HG03175 (cell line): ENCODE data around the gene ADGRL1.
"Not testable (repeated sequence)": the region's sequence is repeated elsewhere in the genome, so short reads cannot be mapped to it uniquely, and the experiment has no call there.

Experiments used
- ATAC-seq: cut with Tn5 transposase; IDR thresholded peaks from one replicate; pipeline ENCODE4 v1.9.1; 2021; ENCODE audit warnings: mild to moderate bottlenecking, moderate library complexity; ENCODE audit not compliant: unreplicated experiment

The ADGRL1 gene

DNA sequence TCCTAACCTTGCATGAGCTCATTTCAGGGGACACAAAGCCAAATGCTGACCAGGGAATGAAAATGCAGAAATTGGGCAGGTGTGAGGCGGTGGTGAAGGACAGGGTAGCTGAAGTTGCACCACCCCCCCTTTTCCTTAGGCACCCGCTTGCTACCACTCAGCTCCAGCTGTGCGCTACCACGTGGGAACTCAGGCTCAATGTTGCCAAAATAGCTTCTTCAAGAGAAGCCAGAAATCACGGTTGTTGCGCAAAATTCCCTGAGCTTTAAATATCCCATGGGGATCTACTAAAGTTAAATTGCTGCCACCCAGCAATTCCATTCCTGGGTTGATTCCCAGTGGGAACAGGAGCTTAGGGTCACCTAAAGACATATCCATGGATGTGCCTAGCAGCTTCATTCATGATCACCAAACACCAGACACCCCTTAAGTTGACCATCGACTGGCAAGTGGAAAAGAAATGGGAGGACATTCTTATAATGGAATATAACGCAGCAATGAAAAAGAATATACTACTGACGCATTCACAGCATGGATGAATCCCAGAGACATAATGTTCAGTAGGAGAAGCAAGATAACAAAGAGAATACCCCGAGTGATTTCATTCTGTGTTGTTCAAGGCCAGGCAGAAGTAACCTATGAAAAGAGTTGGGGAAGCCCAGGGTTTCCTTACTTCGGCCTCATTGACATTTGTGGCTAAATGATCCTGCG lies 12.8 kb upstream of the ADGRL1 start:
- no peak for ATAC-seq

DNA sequence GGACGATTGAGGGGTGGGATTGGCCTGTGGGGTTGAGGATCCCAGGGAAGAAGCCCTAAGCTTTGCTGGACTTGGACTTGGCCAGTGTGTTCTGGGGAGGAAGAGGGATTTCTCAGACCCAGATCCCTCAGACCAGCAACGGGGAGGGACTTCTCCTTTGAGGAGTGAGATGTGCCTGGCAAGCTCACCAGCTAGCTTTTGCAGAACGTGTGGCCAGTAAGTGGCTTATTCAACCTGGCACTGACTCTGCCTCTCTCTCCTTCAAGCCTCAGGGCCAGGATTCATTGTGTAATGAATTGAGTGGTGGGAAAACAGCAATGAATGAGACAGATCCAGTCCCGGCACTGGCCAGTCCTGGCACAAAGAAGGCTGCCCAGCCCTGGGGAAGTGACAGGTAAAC lies 11.9 kb upstream of the ADGRL1 start:
- not testable (repeated sequence) for ATAC-seq

DNA sequence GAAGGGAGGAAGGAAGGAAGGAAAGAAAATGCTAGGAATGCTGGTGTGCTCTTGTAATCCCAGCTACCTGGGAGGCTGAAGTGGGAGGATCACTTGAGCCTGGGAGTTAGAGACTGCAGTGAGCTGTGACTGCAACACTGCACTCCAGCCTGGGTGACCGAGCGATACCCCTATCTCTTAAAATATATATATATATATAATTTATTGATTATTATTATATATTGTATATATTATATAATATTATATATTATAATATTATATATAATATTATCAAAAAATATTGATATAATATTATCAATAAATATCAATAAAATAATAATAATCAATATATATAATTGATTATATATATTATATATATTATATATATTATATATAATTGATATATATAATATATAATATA lies 8.6 kb upstream of the ADGRL1 start:
- ATAC-seq = no peak

DNA sequence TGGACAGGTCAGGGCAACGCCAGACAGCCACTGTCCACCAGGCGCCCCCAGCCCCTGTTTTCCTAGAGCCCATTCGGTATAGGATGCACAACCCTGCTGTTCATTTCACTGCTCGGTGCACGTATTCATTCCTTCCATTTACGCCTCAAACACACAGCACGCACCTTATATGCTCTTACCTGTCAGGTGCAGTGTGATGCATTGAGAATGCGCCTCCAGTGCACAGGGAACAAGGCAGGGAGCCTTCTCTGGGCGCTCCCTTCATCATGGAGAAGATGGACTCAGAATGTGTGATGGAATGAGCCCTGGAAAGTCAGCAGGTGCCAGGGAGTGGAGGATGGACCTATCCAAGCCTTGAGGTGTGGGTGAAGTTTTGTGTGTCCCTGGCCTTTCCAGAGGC lies 4.2 kb upstream of the ADGRL1 start:
- ATAC-seq = not testable (repeated sequence)

DNA sequence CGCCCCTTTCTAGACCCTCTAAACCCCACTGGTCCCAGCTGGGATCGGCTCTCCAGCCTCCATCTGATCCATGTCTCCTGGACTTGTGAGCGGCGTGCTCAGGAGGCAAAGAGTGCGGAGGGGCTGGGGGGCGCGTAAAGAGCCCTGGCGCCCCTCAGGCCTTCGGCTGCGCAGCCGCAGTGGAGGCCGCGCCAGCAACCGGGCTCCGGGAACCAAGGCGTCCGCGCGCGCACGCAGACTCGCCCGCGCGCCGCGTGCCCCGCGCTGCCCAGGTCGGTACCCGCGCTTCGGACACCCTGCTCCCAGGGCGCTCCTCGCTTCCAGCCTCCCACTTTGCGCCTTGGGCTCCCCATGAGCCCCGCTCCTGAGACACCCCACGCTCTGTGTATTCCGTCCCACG lies 3.4 kb upstream of the ADGRL1 start:
- ATAC-seq = not testable (repeated sequence)

DNA sequence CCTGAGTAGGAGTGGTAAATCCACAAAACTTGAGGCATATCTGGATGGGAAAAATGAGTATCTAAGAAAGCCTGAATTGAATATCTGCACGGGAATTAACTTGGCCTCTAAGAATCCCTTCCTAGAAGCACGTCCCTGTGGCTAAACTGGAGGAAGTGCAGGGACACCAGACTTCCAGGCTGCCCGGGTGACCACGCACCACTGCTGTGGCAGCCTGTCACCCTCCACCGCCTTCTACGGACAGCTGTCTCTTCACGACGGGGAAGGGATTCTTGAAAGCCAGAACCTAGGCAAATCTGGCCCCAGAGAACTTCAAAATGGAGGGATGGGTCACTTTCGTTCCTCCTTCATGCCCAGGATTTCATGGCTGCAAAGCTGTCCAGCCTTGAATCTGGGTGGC lies 2.5 kb upstream of the ADGRL1 start:
- ATAC-seq = not testable (repeated sequence)

DNA sequence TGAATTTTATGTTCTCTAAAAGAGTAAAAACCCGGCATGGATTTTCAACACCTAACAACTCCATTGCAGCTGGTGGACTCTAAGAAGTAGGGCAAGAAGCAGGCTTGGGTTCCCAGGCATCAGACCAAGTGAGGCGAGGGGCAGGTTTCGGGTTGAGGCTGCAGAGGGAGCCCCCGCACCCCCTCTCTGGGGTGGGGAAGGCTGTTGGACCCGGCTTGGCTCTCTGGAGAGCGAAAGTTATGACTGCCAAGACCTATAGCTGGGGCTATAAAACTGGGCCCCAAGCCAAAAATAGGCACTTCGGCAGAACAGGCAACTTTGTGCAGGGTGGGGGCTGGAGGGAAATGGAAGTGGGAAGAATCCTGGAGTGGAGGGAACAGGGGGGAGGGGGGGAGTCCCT lies 1.8 kb upstream of the ADGRL1 start:
- ATAC-seq = not testable (repeated sequence)

DNA sequence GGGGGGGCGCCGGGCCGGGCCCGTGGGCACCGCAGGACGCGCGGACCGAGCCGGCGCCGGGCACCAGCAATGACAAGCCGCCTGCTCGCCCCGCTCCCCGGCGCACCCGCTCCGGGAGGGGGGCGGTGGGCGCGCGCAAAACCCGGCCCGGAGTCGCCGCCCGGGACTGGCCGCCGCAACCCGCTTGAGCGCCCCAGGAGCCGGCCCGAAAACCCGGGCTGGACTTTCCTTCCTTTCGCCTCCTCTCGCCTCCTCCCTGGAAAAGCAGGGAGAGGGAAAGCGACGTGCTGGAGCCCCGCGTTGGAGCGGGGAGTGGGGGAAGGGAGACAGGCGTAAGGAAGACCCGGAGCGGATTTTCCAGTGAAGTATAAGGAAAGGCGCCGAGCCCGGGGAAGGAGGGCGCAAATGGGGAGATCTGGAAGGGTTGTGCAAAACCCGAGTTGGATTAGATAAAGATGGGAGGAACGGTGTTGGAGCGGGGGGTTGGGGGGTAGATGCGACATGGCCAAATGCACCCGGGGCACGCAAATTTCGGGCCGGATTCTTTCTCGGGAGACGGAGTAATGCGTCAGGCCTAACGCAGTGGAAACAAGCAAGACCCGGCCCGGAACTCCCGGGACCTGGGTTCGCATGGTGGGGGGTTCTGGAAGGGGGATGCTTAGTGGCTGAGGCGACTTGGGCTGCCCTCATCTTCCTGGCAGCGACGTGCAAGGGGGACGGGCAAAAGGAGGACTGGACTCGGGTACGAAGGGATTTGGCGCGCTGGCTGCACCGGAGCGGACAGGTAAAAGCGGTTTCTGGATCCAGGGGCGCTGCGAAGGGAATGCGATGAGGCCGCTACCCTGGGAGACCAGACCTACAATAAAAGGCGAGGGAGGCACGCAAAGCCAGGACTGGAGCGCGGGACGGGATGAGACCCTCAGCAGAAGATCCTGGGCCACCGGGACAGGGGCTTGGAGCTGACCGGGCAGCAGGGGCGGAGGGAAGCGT lies 1.1 kb upstream of the ADGRL1 start:
- not testable (repeated sequence) for ATAC-seq

DNA sequence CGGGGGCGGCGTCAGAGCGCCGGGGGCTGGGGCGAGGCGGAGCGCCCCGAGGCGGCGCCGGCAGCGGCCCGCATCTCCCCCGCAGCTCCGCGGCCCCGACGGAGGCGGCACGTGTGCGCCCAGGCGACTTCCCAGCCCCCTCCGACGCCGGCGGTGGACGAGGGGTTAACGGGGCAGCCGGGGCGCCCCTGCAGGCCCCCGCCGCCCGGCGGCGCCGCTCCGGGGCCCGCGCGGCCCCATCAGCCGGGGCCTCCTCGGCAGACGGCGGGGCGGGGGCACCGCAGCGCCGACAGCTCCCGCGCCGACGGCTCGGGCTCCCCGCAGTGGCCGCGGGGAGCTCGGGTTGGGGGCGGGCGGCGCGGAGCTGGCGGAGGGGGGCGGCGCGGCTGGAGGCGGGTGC lies 339 bp upstream of the ADGRL1 start:
- not testable (repeated sequence) for ATAC-seq

DNA sequence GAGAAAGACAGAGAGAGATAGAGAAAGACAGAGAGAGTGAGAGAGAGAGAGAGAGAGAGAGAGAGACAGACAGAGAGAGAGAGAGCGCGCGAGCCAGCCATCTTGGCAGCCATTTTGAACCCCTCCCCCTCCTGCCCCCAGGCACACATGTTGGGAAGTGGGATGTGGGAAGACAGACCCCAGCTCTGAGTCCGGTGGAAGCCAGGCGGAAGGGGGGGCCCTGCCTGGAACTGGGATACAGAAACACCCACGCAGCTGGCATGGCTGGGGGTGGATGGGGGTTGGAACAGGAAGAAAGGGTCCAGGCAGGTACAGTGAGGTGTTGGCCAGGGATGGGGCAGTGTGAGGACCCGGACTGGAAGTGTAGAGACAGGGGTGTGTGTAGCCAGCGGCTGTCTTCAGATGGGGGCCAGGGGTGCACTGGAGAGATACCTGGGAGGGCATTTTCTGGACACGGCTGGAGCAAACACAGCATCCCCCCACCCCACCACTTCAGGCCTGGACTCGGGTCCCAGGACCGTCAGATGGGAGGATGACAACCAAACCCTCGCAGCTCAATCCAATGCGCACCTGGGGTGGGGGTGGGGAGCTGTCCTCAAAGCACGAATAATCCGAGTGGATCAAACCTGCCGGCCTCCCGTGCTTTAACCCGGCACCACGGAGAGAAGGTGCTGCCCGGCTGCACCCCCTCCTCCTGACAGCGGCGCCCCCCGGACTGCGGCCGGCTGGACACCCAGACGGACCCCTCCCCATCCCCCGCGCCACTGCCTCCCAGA lies 1.1 kb downstream of the ADGRL1 start:
- not testable (repeated sequence) for ATAC-seq

DNA sequence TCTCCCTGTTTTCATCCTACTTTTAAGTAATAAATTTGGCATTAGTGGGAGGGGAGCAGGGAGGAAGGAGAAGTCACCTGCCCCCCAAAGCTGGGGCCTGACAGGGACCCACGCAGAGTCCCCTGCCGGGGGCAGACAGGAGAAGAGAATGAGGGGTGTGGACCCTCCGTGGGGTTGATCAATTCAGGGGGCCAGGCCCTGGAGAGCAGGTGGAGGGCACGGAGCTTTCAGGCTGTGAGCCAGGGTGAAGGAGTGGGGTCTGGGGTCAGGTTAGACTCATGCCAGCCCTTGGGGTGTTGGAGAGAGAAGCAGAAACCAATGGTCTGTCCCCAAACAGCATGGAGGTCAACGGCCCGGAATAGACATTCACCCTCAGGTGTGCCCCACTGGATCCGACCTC lies 1.8 kb downstream of the ADGRL1 start:
- ATAC-seq = not testable (repeated sequence)

DNA sequence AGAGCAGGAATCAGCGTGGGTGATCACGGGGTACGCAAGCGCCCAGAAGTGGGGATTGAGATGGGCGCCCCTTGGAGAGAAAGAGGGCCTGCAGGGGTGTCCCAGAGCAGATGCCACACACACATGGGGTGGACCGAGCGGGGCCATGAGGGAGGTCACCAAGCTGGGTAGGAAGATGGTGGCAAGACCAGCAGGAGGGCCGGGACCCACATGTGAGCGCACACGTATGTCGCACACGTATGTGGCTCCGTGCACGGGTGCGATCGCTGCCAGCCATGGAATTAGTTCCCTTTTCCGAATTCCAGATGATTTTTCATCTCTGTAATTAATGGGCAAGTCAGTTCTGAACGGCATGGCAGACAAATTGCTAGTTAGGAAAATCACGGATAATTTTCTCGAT lies 2.2 kb downstream of the ADGRL1 start:
- ATAC-seq = not testable (repeated sequence)

DNA sequence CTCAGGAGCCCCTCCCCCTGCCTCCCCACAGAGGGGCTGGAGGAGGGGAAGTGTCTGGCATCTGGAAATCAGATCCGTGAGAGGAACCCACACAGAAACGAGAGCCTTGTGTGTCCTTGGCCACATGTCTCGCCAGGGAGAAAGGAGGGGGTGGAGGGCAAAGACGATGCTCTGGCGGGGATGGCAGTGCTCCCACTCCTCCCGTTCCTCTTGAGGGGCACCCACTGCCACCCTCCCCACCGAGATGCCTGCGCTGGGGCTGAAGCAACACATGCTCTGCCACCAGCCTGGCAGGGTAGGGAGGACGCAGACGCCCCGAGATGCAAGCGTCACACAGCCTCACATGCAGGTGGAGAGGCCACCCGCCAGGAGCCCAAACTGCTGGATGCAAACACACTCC lies 2.8 kb downstream of the ADGRL1 start:
- no peak for ATAC-seq

DNA sequence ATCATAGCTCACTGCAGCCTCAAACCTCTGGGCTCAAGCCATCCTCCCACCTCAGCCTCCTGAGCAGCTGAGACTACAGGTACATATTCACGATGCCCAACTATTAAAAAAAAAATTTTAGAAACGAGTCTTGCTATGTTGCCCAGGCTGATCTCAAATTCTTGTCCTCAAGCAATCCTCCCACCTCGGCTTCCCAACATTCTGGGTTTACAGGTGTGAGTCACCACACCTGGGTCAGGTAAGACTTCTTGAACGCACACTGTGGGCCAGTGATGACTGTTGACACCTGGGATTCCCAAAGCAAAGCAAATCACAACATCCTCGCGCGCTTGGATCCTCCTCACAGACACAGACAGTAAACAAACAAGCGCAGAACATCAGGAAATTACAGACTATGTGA lies 4.5 kb downstream of the ADGRL1 start:
- ATAC-seq = not testable (repeated sequence)

DNA sequence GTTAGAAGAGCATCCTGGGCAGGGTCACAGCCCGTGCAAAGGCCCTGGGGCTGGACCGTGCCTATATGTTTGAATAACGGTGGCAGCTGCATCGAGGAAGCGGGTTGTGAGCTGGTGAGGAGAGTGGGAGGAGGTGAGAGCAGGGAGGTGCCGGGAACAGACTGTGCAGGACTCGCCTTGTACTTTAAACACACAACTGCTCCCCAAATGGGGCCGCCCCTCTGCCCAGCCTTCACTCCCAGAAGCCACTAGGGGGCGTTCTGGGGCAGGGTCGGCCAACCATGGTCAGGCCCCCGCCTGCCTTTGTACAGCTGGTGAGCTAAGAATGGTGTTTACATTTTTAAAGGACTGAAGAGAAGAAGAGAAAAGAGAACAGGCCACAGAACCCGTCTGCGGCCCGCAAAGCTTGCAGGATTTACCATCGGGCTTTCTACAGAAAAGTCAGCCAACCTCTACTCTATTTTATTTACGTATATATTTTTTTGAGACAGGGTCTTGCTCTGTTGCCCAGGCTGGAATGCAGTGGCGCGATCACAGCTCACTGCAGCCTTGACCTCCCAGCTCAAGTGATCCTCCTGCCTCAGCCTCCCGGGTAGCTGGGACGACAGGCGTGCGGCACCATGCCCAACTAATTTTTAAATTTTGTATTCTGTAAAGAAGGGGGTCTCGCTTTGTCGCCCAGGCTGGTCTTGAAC lies 5.7 kb downstream of the ADGRL1 start:
- not testable (repeated sequence) for ATAC-seq

DNA sequence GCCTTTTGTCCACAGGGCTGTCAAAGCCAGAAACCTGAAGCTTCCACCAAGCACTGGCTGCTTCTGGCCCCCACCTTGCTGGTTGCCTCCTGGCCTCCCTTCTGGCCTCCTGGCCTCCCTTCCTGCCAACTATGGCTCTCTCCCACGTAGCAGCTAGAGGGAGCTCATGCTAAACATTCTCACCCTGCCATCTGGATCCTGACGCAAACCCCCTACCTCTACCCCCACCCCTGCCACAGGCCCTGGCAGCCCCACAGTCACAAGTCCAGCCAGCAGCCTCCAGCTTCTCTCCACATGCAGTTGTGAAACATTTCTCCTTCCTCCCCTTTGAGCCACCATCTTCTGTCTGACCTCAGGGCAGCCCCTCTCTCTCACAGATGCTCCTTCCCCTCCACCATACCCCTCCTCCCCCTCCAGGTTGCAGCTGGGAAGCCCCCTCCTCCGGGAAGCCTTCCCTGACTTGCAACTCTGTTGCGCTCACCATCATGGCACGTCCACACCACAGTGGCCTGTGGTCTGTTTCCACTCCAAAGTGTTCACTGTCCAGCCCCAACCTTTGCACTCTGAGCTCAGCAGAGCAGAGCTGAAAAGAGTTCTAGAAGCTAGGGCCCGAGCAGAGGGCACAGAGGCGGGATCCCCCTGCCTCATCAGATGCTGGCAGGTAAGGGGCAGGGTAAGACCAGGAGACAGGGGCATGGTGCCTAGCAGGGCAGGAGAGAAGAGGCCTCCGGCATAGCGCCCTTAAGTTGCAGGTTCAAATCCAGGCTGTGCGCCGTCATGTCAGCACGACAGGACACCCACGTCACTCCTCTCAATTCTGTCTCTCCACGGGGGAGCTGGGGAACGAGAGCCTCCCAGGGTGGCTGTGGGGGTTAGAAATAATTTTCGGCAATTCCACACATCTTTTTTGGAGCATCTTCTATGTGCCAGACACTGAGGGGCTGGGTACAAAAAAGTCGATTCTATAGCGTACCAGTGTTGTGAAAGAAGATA lies 7.3 kb downstream of the ADGRL1 start:
- no peak for ATAC-seq

DNA sequence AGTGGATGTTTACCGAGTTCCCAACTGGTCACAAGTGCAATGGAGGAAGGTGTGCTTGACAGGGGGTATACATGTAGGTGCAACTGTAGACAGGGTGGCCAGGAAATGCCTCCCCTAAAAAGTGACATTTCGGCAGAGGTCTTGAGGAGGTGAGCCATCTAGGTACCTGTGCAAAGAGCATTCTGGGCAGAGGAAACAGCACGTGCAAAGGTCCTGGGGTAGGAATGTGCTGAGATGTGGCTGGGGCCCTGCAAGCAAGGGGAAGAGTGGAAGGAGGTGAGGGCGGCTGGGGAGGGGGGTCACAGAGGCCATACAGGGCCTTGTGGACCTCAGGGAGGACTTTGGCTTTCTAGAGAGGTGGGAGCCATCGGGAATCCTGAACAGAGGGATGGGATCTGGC lies 8.1 kb downstream of the ADGRL1 start:
- no peak for ATAC-seq

DNA sequence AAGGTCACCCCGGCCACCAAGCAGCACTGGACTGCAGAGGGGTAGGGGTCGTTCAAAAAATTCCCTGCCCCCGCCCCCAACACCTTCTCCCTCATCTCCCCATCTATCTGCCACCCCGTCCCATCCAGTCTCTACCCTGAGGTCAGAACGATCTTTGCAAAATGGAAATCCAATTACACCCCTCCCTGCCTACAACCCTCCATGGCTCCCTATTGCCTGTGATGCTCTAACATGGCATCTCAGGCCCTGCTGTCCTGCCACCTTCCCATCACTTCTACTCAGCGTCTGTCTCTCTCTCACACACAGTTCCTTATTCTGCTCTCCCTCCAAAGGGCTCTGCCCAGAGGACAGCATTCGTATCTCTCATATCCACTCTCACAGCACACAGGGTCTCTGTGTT lies 8.7 kb downstream of the ADGRL1 start:
- not testable (repeated sequence) for ATAC-seq

DNA sequence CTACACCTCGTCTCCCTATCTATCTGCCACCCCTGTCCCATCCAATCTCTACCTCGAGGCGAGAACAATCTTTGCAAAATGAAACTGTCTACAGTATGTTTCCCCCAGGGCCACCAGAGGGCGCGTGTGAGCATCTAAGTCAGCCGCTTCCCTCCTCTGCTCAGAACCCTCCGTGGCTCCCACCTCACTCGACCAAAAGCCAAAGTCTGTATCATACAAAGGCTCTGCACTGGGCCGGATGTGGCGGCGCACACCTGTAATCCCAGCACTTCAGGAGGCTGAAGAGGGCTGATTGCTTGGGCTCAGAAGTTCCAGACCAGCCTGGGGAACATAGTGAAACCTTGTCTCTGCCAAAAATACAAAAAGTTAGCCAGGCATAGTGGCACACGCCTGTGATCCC lies 9.9 kb downstream of the ADGRL1 start:
- not testable (repeated sequence) for ATAC-seq
